Parathyroid adenoma (tissue), 2 donors: ENCODE measurements around the gene C1RL.

Experiments used
- H2AFZ ChIP-seq: fragments of 300-600 bp; sonication (generic); one replicate; pipeline ENCODE4 v1.7.0; 2017; ENCODE audit warnings: antibody characterized with exemption, mild to moderate bottlenecking
- H3K27ac ChIP-seq: fragments of 300-600 bp; sonication (generic); one replicate; pipeline ENCODE4 v1.7.0; 2017
- H3K27me3 ChIP-seq: fragments of 300-600 bp; sonication (generic); one replicate; pipeline ENCODE4 v1.7.0; 2017; ENCODE audit warnings: low read length; ENCODE audit not compliant: control insufficient read depth, insufficient read depth
- H3K36me3 ChIP-seq: fragments of 300-600 bp; sonication (generic); one replicate; pipeline ENCODE4 v1.7.0; 2017; ENCODE audit warnings: low read length; ENCODE audit not compliant: control insufficient read depth, insufficient read depth
- H3K4me1 ChIP-seq: fragments of 300-600 bp; sonication (generic); one replicate; pipeline ENCODE4 v1.7.0; 2017; ENCODE audit warnings: control low read depth
- H3K4me2 ChIP-seq: fragments of 300-600 bp; sonication (generic); one replicate; pipeline ENCODE4 v1.7.0; 2017; ENCODE audit warnings: low read length
- H3K4me3 ChIP-seq: fragments of 300-600 bp; sonication (generic); one replicate; pipeline ENCODE4 v1.7.0; 2017; ENCODE audit warnings: low read depth, low read length
- H3K79me2 ChIP-seq: fragments of 300-600 bp; sonication (generic); one replicate; pipeline ENCODE4 v1.7.0; 2017; ENCODE audit warnings: control low read depth
- H3K9ac ChIP-seq: fragments of 300-600 bp; sonication (generic); one replicate; pipeline ENCODE4 v1.7.0; 2017; ENCODE audit warnings: mild to moderate bottlenecking
- H3K9me3 ChIP-seq: fragments of 300-600 bp; sonication (generic); one replicate; pipeline ENCODE4 v1.7.0; 2017; ENCODE audit warnings: low read length; ENCODE audit not compliant: control insufficient read depth
- TF ChIP-seq, protein P1 (sequence below): fragments of 300-600 bp; sonication (generic); IDR thresholded peaks from one replicate; pipeline ENCODE4 v1.7.0; 2017; ENCODE audit warnings: antibody characterized with exemption, mild to moderate bottlenecking
- donor health status: primary hyperparathyroidism.

The C1RL gene

DNA sequence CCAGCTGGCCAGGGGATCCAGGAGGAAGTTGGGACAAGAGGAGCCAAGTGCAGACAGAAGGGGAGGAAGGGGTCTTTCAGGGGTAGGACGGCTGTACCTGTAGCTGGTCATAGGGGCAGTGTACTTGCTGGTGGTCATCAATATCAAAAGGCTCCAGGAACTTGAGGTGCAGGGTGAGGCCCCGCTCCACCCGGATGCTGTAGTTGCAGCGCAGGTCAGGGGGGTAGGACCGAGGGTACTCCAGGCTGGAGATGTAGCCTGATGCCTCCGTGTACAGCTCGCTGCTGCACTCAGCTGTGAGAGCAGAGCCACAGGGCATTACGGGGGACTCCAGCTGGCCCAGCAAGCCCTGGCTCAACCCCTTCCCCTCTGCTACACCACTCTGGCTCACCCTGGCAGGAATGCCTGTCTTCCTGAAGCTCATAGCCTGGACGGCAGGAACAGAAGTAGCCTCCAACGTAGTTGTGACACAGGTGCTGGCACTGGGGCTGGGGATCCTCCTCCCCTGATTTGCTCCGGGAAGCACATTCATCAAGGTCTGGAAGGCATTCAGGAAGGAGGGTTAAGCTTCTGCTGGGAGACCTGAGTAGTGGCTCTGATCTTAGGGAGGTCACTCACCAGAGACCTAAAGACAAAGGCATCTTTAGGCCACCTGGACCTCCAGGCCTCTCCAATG lies 19.7 kb downstream of the C1RL start:
- no peak overlapping the region for H3K9ac ChIP-seq
- no peak overlapping the region for H3K27ac ChIP-seq
- H3K79me2 ChIP-seq, result no peaks in the 10 kb centered on the region
- H3K27me3 ChIP-seq, result no peaks in the 10 kb centered on the region
- no peak overlapping the region for H2AFZ ChIP-seq
- H3K4me1 ChIP-seq, result peaks cover 6% of the 10 kb centered on the region
- TF ChIP-seq, protein P1, sequence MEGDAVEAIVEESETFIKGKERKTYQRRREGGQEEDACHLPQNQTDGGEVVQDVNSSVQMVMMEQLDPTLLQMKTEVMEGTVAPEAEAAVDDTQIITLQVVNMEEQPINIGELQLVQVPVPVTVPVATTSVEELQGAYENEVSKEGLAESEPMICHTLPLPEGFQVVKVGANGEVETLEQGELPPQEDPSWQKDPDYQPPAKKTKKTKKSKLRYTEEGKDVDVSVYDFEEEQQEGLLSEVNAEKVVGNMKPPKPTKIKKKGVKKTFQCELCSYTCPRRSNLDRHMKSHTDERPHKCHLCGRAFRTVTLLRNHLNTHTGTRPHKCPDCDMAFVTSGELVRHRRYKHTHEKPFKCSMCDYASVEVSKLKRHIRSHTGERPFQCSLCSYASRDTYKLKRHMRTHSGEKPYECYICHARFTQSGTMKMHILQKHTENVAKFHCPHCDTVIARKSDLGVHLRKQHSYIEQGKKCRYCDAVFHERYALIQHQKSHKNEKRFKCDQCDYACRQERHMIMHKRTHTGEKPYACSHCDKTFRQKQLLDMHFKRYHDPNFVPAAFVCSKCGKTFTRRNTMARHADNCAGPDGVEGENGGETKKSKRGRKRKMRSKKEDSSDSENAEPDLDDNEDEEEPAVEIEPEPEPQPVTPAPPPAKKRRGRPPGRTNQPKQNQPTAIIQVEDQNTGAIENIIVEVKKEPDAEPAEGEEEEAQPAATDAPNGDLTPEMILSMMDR, result no peak
- no peaks in the 10 kb centered on the region for H3K36me3 ChIP-seq
- H3K4me2 ChIP-seq, result no peak overlapping the region
- no peak overlapping the region for H3K4me3 ChIP-seq
- no peaks in the 10 kb centered on the region for H3K9me3 ChIP-seq

DNA sequence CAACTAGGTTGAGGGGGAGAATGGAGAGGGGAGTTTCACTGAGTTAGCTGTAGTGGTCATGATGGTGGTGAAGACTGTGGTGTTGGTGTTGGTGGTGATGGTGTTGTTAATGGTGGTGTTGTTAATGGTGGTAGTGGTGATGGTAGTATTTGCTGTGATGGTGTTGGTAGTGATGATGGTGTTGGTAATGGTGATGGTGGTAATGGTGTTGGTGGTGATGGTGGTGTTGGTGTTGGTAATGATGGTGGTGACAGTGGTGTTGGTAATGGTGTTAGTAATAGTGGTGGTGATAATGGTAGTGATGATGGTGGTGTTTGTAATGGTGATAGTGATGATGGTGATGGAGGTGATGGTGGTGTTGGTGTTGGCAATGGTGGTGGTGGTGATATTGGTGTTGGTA lies 25.9 kb downstream of the C1RL start:
- Histone ChIP-seq H3K36me3 (no peaks in the 10 kb centered on the region), H3K27me3 (no peaks in the 10 kb centered on the region), H3K27ac (no peak overlapping the region), H3K9ac (no peak overlapping the region), H2AFZ (no peak overlapping the region), H3K9me3 (no peaks in the 10 kb centered on the region), H3K4me1 (no peaks in the 10 kb centered on the region), H3K79me2 (no peaks in the 10 kb centered on the region), H3K4me3 (no peak overlapping the region), H3K4me2 (no peak overlapping the region)
- TF ChIP-seq, protein P1, result no peak

DNA sequence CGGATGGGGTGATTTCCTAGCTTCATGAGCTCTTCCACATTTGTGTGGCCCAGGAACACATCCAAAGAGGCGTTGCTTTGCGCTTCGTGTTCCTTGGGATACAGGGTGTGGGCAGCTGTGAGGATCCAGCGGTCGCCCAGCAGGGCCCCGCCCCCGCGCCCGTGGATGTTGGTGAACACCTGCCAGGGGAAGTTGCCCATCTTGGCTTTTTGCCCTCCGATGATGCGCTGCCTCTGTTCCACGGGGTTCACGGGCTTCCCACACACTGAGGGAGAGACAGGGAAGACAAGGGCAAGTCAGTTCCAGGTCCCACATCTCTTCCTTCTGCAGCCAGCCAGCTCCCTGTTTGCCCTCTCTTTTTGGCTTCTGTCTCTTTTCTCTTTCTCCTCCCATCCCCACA lies 28.0 kb downstream of the C1RL start:
- TF ChIP-seq, protein P1, result no peak
- no peak overlapping the region for H3K9ac ChIP-seq
- H3K9me3 ChIP-seq, result no peaks in the 10 kb centered on the region
- no peaks in the 10 kb centered on the region for H3K36me3 ChIP-seq
- H3K4me3 ChIP-seq, result no peak overlapping the region
- no peaks in the 10 kb centered on the region for H3K4me1 ChIP-seq
- no peak overlapping the region for H3K4me2 ChIP-seq
- no peak overlapping the region for H3K27ac ChIP-seq
- H3K27me3 ChIP-seq, result no peaks in the 10 kb centered on the region
- H2AFZ ChIP-seq, result no peak overlapping the region
- H3K79me2 ChIP-seq, result no peaks in the 10 kb centered on the region

DNA sequence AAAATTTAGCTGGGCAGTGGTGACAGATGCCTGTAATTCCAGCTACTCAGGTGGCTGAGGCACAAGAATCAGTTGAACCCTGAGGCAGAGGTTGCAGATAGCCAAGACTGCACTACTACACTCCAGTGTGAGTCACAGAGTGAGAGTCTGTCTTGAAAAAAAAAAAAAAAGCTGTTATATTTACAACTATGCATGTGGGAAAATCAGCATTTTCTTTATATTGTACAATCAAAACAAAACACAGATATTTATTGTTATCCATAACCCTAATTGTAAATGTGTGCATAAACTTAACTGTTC lies 29.2 kb downstream of the C1RL start:
- Histone ChIP-seq H3K27ac (no peak overlapping the region), H3K9me3 (no peaks in the 10 kb centered on the region), H3K36me3 (no peaks in the 10 kb centered on the region)

DNA sequence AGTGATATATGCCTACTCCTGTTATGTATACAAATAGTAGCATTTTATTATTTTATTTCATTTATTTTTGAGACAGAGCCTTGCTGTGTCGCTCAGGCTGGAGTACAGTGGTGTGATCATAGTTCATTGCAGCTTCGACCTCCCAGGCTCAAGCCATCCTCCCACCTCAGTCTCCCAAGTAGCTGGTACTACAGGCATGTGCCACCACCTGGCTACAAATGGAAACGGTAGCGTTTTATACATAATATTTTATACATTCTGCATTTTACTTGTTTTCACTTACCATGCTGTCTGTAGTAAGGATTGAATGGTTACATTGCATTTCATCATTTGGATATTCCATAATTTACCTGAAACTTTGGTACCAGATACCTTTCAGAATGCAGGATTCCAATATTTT lies 30.9 kb downstream of the C1RL start:
- Histone ChIP-seq H3K27me3 (no peaks in the 10 kb centered on the region), H2AFZ (no peak overlapping the region), H3K4me1 (no peaks in the 10 kb centered on the region), H3K9ac (no peak overlapping the region), H3K36me3 (no peaks in the 10 kb centered on the region), H3K4me3 (no peak overlapping the region), H3K4me2 (no peak overlapping the region), H3K9me3 (no peaks in the 10 kb centered on the region), H3K27ac (no peak overlapping the region), H3K79me2 (no peaks in the 10 kb centered on the region)
- TF ChIP-seq, protein P1, result no peak

More for the DNA sequence above, 29.2 kb downstream of the C1RL start:
- H3K9ac ChIP-seq, result no peak overlapping the region
- no peaks in the 10 kb centered on the region for H3K27me3 ChIP-seq
- no peak overlapping the region for H3K4me3 ChIP-seq
- no peaks in the 10 kb centered on the region for H3K4me1 ChIP-seq
- H3K79me2 ChIP-seq, result no peaks in the 10 kb centered on the region
- no peak overlapping the region for H3K4me2 ChIP-seq
- H2AFZ ChIP-seq, result no peak overlapping the region
- TF ChIP-seq, protein P1, result no peak
